Upper lobe of left lung (tissue), 4 donors: ENCODE measurements around the gene NCOA1.

Source experiments
- CTCF ChIP-seq, 6 experiments: fragments of 450-650 bp in 4 of 6; fragments of 200-600 bp in 2 of 6; sonication (generic) in 2 of 6; IDR thresholded peaks; one replicate each; pipeline ENCODE4 v1.5.1; 2016 to 2019; ENCODE audit warnings: antibody characterized with exemption in 6 of 6
- POLR2A ChIP-seq, 4 donors: fragments of 450-650 bp; IDR thresholded peaks; one replicate each; pipeline ENCODE4 v1.5.1; 2016 to 2017; ENCODE audit warnings: antibody characterized with exemption in 4 of 4, mild to moderate bottlenecking in 2 of 4

- TF ChIP-seq CTCF (IDR thresholded peaks at IDR 0.05) (no peak), POLR2A (IDR thresholded peaks at IDR 0.05) (no peak)
Measured at GRCh38 chr2:24451805-24452501, 39.1 kb upstream of the NCOA1 start.
